NCI-H187 treated with DMSO at 0.1 percent for 48 hours (cell line): ENCODE measurements around the gene KIF5A.

Source experiments
- DNase-seq: peaks from one replicate; lab custom pipeline; 2025; lab: John Stamatoyannopoulos, UW

Gene KIF5A

DNA sequence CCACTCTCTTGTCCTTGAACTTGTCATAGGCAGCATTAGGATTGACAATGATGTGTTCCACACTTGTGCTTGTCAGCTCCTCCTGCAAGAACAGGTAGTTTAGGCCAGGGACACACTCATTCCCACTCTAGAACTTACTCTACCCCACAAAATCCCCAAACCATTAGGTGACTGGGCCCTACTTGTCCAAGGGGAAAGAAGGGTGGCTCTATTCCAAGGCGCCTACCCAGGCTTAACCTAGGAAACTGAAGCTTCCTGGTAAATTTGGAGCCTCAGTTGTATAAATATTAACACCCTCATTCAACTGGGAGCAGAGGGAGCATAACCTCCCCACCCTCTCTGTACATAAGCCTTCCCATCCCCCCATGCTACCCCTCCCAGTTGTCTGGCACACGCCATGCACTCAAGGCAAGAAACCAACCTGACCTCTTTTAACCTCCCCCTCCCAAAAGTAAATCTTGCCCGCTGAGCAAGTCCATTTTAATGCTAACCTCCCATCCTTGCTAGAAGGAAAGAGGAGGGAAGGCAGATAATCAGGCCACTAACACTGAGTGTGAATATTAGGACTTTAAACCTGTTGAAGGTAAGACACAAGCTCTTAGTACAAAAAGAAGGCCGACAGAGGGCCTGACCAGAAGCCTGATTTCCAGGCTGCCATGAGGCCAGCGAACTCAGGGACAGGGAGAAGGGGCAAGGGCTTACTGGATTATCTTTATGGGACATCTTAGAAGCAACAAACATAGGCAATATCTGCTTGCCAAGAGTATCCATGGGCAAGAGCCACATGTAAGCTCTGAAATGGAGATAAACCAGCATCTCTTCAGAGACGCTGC is 13.9 kb upstream of the KIF5A start:
- DNase-seq, result no peak

DNA sequence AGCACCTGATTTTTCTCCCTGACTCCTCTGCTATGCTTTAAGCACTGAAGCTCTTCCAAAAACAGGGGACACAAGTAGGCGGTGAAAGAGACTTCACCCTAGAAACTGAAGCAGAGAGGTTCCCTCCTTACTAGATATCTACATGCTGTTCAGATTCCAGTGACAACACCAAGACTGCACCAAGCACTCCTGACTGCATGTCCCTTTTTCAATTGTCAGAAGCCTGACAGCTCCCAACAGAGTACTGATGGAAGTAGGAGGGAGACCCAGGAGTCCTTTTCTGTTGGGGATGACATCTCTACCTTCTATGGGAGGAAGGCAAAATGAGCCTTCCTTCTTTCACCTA is 13.3 kb upstream of the KIF5A start:
- DNase-seq, result no peak

DNA sequence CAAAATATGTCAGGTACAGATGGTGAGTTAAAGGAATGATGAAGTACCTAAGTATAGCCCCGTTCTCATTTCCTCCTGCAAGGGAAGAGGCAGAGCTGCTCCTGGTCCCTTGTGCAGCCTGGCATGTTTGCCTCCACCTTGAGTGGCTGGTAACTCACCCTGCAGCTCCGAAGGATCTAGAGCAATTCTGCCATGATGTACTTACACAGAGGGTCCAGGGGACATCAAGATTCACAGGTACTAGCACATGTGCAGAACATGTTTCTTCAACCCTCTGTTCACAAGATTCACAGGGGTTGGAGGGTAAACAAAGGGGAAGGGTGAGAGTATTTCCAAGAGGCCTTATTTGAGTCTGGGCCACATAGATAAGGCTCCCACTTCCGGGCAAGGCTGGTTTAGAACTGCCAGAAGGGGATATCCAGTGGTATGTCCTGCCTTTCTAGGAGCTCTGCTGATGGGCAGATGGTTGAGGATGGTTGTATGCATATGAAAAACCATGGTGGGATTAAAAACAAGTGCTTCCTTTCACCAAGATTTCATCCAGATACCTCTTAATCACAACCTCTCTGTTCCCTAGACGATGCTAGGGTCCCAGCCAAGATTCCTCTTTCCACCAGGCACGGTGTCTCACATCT is 10.6 kb upstream of the KIF5A start:
- DNase-seq, result no peak

DNA sequence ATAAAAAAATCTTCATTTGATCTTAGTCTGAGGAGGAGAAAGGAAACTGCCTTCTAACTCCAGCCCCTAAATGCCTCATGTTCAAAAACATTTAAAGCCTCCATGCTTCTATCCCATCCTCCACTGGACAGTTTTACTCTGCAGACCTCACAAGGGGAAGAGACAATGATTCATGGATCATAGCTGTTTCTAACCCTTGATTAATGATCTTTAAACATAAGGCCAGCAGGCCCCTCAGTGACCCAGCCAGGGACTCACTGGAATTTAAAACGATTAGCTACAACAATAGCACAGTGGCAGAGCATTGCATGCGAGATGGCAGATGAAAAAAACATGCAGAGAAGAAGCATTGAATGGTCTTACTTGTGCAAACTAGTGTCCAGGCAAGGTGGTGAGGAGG is 8.8 kb upstream of the KIF5A start:
- DNase-seq, result no peak

DNA sequence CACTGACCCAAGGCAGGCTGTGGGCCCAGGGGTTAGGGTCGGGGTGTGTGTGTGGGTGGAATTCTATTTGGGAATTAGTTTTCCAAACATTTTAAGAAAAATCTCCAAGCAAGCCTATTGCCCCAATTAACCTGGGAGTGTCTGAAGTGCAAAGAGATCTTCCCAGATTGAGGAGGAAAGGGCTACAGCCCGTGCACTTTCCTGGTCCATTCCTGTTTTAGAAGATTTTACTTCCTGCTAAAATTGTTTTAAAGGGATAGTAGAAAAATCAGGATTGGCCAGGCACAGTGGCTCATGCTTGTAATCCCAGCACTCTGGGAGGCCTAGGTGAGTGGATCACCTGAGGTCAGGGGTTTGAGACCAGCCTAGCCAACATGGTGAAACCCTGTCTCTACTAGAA is 8.1 kb upstream of the KIF5A start:
- no peak for DNase-seq

DNA sequence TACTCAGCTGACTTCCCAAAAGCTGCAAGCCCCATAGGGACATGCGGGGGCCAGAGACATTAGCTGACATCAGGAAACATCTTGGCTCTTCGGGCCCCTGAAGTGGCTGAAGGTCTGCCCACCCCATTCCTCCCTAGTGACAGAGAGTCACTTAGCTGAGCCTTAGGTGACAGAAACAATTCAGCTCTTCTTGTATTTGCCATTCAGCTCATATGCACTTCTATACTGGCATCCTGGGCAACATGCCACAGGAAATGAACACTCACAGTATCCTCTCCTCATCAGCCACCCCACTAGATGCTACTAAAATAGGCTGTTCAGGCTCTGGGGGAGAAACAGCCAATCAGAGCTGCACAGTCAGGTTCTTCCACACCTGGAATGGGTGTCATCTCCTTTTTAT is 6.3 kb upstream of the KIF5A start:
- no peak for DNase-seq

DNA sequence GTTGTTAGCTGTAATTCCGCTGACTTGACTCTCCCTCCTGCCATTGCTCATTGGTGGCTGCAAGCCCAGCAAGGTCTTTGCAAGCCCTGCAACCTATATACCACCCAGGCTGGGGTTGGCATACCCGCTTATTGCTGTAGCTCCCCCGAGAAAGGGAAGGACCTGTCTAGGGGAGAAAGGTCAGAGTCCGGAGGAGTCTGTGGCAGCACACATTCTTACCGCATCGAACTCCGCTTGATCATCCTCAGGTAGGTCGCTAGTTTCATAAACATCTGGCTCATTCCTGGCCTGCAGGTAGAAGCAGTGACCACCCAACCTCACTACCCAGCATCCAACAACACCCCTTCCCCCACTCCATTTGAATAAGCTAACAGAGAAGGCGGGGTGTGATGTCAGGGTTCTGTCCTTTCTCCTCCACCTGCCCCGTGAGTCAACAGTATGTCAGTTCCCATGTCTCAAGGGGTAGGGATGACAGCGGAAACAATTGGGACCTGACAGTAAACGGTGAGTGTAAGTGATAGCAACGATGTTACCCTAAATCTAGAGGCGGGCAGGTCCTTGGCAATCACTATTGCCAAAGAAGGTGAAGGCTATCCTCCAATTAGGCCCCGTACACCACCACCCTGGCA is 3.9 kb upstream of the KIF5A start:
- no peak for DNase-seq

DNA sequence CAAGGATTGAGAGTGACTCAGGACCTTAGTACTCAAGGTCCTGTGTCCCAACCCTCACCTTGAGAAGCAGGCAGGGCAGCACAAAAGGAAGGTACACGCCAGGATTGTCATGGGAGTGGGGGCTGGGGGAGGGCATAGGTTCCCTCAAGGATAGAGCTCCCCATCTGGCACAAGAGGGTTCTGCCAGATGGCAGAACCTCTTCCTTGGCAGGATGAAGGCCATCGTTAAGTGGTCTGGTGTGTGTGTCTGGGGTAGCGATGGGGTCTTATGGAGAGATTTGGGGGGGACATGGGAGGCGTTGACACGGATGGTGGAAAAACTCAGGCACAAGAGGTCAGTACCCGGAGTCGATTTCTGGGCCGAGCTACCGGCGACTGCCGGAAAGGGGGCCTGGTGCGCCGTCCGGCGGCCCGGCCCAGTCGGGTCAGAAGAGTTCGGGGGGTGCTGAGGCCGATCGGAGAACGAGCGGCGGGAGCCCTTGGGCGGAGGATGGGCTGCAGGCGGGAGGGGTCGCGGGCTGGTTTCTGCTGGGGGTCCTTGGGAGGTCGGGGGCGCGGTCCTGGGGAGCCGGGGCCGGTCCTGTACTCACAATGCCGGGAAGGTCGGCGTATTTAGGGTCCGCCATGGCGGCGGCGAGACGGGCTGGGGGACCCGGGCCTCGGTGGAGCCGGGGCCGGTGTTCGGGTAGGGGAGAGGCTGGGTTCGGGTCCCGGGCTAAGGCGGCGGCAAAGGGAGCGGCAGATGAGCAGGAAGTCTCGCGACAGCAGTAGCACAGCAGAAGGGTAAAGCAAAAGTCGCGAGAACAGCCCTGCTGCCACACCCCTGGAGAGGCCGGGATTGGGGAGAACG is 3.2 kb upstream of the KIF5A start, which contains the start of gene DCTN2:
Gene DCTN2, minus strand, starts transcription at position 755 of the 850 bp plus-strand sequence. Its CDS starts 129 bp downstream, at position 626.
- peak; percentile 99 for DNase-seq

DNA sequence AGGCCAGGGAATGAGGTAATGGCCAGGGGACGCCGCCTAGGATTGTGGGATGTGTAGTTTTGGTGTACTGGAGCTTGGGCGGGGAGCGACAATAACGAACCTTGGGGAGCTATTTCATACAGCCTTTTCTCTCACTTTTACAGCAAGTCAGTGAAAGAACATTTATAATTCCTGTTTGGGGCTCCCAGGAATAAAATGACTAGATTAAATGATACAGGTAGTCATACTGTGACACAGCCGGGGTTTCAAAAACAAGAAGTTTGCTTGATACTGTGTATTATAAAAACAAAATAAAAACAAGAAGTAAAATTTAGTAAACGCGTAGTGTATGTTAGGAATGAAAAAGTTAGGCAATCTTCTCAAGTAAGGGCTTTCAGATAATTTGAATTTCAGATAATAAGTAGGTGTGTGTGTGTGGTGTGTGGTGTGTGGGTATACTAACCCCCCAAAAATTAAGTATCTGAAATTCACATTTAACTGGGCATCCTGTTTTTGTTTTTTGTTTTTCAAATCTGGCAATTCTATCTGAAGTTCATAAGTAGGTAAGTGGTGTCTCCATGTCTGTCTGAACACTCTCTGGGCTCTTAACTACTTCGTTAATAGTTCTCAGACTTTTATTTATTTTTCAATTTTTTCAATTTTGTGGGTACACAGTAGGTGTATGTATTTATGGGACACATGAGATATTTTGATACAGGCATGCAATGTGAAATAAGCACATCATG is 2.4 kb upstream of the KIF5A start:
- DNase-seq, result no peak

DNA sequence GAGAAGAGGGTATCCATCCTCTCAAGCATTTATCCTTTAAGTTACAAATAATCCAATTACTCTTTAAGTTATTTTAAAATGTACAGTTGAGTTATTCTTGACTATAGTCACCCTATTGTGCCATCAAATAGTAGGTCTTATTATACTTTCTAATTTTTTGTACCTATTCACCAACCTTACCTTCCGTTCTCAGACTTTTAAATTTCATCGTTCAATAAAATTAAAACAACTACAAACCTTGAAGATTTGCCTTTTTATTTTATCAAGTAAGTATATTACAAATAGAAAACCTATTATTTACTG is 1.9 kb upstream of the KIF5A start:
- no peak for DNase-seq

DNA sequence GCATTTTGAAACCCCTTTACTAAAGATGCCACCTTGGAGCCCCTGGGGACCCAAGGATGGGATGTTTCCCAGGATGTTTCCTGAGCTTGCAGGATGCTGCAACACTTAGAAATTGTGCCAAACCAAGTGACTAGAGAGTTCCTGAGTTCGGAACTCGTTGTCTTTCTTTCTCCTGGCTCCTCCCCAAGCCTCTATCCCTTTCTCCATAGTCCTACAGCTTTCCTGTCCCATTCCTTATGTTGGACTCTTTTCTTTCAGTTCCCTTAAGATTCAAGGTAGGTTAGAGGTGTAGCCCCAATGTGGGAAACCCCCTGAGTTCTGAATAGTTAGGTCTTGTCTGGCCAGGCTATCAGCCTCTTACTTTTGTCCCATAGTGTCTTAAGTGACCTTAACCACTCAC is 1.4 kb upstream of the KIF5A start:
- DNase-seq, result no peak

DNA sequence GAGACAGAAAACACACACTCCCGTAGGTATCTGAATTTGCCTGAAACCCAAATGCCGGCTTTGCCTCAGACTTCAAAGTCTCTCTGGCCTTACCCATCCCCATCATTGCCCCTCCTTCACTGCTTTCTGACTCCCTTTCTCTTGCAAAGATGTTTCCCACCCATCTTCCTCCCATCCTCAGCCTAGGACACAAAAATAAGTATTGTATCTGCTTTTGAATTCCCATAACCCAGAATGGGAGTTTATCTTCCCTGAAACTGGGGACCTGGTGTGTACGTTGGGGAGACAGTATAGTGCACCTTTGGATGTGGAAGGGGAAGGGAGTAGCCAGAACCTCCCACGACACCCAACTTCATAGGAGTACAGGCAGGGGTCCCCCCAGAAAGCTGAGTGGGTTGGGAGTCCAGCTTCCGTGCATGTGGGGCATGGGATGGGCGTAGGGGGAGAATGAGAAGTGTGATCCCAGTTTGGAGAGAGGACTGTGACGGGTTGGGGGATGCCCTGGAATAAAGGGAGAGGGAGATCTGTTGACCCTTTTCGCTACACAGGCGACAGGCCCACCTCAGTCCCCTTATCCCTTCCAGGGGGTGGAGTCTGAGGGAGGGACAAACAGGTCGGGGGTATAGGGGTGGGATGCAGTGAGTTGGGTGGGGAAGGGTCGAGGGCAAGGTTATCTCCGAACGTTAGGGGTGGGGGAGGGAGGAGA is 488 bp upstream of the KIF5A start:
- no peak for DNase-seq

DNA sequence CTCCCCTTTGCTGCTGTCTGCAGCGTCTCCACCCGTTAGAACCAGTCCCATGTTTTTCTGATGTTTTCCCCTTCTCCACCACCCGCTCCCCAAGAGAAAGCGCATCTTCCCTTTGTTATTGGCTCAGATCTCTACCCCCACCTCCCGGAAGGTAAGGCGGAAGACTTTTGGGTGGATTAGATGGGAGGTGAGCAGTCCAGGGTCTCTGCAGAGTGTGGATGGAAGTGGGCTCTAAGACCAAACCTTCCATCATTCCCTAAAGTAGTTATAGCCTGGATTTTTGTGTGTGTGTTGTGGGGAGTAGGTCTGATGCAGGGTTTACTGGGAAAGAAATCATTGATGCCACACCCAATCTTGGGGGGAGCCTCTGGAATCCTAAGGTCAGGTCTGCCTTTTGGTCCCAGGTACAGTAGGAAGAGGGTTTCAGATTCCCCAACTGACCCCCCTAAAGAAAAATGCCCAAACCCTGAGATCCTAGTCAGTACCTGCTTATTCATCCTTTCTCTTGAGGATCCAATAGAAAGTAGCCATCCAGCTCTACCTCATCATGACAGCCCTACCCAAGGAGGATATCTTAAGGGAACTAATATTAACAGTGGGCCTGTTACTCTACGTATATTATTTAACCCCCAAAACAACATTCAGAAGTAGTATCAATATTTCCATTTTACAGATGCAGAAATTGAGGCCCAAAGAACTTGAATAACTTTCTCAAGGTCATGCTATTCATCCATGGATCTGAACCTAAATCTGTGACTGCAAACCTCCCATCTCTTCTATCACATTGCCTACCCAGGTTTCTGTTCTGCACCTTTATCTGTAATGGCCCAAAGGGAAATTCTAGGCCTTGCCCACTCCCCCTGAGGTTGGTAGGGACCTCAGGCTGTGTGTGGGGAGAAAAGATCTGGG is 1.1 kb downstream of the KIF5A start:
- no peak for DNase-seq

DNA sequence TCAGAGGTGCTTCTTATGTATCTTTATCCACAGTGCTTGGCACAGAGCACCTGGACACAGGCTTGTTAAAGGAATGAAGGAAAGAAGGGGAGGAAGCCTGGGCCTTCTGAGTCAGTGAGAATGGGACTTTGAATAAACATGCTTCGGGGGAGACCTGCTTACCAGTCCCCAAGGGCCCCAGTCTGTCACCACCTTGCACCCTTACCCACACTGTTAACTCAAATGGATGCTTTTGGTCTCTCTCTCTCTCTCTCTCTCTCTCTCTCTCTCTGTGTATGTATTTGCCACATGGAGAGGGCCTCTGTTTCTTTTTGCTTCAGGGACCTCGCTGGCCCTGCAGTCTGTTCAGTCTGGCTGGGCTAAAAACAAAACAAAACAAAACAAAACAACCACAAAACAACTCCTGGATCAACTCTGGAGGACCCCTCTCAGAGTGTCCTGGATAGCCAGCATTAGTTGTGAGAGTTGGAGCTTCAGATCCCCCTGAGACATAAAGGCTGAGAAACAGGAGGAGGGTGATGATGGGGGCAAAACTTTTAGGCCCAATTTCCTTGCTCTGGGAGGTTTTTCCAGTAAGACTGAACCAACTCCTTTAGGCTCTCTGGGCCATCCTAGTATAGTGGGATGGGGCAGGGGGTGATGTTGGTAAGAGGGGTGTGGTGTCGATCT is 1.9 kb downstream of the KIF5A start:
- no peak for DNase-seq

DNA sequence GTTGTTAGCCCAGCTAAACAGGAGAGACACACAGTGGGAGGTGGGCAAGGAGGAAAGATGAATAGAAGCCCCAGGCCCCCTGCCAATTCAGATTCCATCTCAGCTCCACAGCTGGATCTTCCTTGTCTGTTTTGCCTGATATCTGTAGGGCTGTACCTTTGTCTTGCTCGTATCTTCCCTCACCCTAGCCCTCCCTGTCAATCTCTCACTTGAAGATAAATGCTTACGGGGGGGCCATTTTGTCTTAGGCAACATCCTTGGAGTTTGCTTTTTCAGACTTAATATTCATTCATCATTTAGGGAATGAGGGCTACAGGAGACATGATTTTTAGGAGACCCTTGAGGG is 2.4 kb downstream of the KIF5A start:
- no peak for DNase-seq

DNA sequence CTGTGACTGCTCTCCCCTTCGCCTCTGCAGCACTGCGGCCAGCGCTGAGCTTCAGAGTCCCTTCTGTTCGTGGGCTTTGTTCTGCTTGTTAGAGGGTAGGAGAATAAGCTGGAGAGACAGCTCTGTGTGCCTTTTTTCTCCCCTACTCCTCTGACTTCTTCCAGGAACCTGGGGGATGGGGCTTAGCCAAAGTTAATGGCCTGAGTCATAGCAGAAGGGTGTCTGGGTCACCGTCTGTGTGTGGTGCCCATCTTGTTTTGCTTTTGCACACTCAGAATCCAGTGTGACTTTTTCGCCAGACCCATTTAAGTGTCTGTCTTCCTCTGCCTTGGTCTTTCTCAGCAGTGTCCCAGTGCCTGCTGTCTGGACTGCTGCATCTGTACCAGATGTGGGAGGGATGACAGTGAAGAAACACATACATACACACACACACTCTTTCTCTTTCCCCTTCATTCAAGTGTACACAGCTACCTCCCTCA is 3.0 kb downstream of the KIF5A start:
- DNase-seq, result peak; percentile 72

DNA sequence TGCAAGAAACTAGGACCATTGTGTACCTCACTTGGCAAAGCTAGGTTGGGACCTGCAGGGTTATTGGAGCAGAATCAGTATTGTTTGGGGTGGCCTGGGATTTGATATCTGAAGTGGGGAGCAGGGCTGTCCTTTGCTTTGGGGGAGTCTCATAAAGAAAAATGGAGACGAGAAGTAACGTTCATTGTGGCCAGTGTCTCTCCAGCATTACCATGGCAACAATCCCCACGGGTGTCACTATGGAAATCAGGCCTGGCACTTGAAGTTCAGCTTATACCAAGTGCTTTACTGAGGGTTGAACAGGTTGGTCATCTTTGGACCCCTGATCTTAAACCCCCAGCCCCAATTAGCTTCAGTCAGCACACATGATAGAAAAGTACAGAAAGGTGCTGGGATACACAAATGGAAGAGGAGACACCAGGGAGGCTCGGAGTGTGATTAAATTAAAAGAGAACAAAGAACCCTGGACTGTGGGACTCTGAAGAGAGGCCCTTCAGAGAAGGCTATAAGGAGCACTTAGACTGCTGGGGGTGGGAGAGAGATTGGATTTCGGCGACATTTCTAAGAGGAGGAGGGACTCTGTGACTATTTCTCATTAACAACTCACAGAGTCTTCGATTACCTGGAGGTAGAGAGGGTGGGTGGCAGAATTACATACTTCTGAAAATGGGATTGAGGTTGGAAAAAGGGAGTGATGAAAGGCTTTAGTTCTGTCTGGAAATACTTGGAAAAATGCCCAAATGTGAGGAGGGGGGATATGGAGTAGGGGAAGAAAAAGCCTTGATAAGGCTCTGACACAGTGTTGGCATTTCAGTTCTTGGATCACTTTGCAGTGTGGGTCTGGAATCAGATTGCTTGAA is 3.7 kb downstream of the KIF5A start:
- DNase-seq, result peak; percentile 80

DNA sequence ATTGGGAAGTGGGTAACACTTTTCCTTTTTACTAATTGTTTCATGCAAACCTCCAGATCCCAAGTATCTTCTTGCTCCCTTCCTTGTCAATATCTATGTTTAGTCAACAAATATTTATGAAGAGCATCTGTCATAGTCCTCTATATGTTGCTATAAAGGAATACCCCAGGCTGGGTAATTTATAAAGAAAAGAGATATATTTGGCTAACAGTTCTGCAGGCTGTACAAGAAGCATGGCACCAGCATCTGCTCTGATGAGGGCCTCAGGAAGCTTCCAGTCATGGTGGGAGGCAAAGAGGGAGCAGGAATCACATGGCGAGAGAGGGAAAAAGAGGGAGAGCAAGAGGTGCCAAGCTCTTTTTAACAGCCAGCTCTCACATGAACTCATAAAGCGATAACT is 4.6 kb downstream of the KIF5A start:
- no peak for DNase-seq

DNA sequence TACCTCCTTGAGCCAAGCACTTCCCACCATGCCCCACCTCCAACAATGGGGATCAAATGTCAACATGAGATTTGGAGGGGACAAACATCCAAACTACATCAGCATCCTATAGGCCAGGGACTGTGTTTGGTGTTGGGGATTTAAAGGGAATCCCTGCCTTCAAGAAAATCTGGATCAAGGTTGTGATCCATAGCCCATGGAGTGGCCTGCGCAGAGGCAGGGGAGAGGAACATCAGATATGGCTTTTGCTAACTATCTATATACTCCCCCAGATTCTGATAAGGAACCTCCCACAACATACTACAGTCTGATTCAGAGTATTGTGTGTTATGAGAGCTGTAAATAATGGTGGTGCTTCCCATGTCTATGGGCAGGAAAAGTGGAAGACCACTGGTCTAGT is 5.1 kb downstream of the KIF5A start:
- no peak for DNase-seq
